Measurements from ENCODE around the gene CHRM1. TPM values are rescaled to one million over a fixed set of nuclear protein-coding genes. Genes with fewer than 3 reads are reported as not detected.
"Not testable (repeated sequence)": the region's sequence is repeated elsewhere in the genome, so short reads cannot be mapped to it uniquely, and the experiment has no call there.

The CHRM1 gene
- total RNA-seq, 1 experiment from 2014 or later, result not detected

- no peak overlapping the region for H3K27ac Mint-ChIP-seq (ENCODE audit: low read depth, unreplicated experiment)
- no TSS peak for BruUV-seq (replicated peaks)
- TF ChIP-seq CTCF (IDR thresholded peaks at IDR 0.05; ENCODE audit: unreplicated experiment), result no peak
- intact Hi-C loops (cut with micrococcal nuclease), result no loop called here
- no peak for DNase-seq (ENCODE audit: unreplicated experiment)
- peaks cover 35% of the 10 kb centered on the region for H3K27me3 Mint-ChIP-seq (ENCODE audit: insufficient read depth, unreplicated experiment)
- no peaks in the 10 kb centered on the region for H3K36me3 Mint-ChIP-seq (ENCODE audit: insufficient read depth, unreplicated experiment)
- H3K4me3 Mint-ChIP-seq (ENCODE audit: unreplicated experiment), result no peak overlapping the region
- ChIA-PET POLR2A (no interaction called here), CTCF (no interaction called here)
- H3K9me3 Mint-ChIP-seq (ENCODE audit: unreplicated experiment), result no peaks in the 10 kb centered on the region
- H3K4me1 Mint-ChIP-seq (ENCODE audit: insufficient read depth, unreplicated experiment), result peaks cover 6% of the 10 kb centered on the region
Observed at GRCh38 chr11:62953811-62954210, 32.6 kb upstream of the CHRM1 start.

- CTCF ChIA-PET, result interaction anchor here (2.8 to 3.2 kb wide), 2 partner anchors 42 to 75 kb away, joined by 11 to 18 read pairs; no protein-coding TSS in a partner anchor
- no TSS peak for BruUV-seq (replicated peaks)
- POLR2A ChIA-PET, result no interaction called here
- Mint-ChIP-seq H3K27me3 (ENCODE audit: insufficient read depth, unreplicated experiment) (peaks cover 40% of the 10 kb centered on the region), H3K36me3 (ENCODE audit: insufficient read depth, unreplicated experiment) (peaks cover 6% of the 10 kb centered on the region), H3K27ac (ENCODE audit: low read depth, unreplicated experiment) (no peak overlapping the region), H3K4me3 (ENCODE audit: unreplicated experiment) (no peak overlapping the region), H3K9me3 (ENCODE audit: unreplicated experiment) (peaks cover 8% of the 10 kb centered on the region), H3K4me1 (ENCODE audit: insufficient read depth, unreplicated experiment) (no peaks in the 10 kb centered on the region)
- no peak for DNase-seq (ENCODE audit: unreplicated experiment)
- no peak for TF ChIP-seq CTCF (IDR thresholded peaks at IDR 0.05; ENCODE audit: unreplicated experiment)
- intact Hi-C loops (cut with micrococcal nuclease), result no loop called here
Observed at GRCh38 chr11:62948765-62949320, 27.7 kb upstream of the CHRM1 start.

- H3K9me3 Mint-ChIP-seq (ENCODE audit: unreplicated experiment); POLR2A ChIA-PET; BruUV-seq (replicated peaks); H3K4me3 Mint-ChIP-seq (ENCODE audit: unreplicated experiment); DNase-seq (ENCODE audit: unreplicated experiment); H3K4me1 Mint-ChIP-seq (ENCODE audit: insufficient read depth, unreplicated experiment); intact Hi-C loops (cut with micrococcal nuclease); H3K27ac Mint-ChIP-seq (ENCODE audit: low read depth, unreplicated experiment); H3K36me3 Mint-ChIP-seq (ENCODE audit: insufficient read depth, unreplicated experiment): not testable (repeated sequence)
- peaks cover 33% of the 10 kb centered on the region for H3K27me3 Mint-ChIP-seq (ENCODE audit: insufficient read depth, unreplicated experiment)
- CTCF ChIA-PET, result interaction anchor here (1.4 to 3.2 kb wide), 2 partner anchors 39 to 40 kb away, joined by 9 to 18 read pairs; no protein-coding TSS in a partner anchor
Observed at GRCh38 chr11:62945538-62945937, 24.4 kb upstream of the CHRM1 start.

GRCh38 chr11:62937528-62937927 is 16.4 kb upstream of the CHRM1 start:
- DNase-seq (ENCODE audit: unreplicated experiment); POLR2A ChIA-PET; H3K4me1 Mint-ChIP-seq (ENCODE audit: insufficient read depth, unreplicated experiment); H3K36me3 Mint-ChIP-seq (ENCODE audit: insufficient read depth, unreplicated experiment); BruUV-seq (replicated peaks); H3K9me3 Mint-ChIP-seq (ENCODE audit: unreplicated experiment); H3K27me3 Mint-ChIP-seq (ENCODE audit: insufficient read depth, unreplicated experiment); H3K4me3 Mint-ChIP-seq (ENCODE audit: unreplicated experiment); H3K27ac Mint-ChIP-seq (ENCODE audit: low read depth, unreplicated experiment); intact Hi-C loops (cut with micrococcal nuclease): not testable (repeated sequence)
- CTCF ChIA-PET, result interaction anchor here (1.1 to 1.6 kb wide), 3 partner anchors 32 to 86 kb away, joined by 3 to 7 read pairs (median 4); no protein-coding TSS in a partner anchor

GRCh38 chr11:62934496-62934785 is 13.3 kb upstream of the CHRM1 start:
- no peak overlapping the region for H3K27ac Mint-ChIP-seq (ENCODE audit: low read depth, unreplicated experiment)
- ChIA-PET CTCF (no interaction called here), POLR2A (no interaction called here)
- no TSS peak for BruUV-seq (replicated peaks)
- DNase-seq (ENCODE audit: unreplicated experiment), result no peak
- H3K4me3 Mint-ChIP-seq (ENCODE audit: unreplicated experiment), result no peak overlapping the region
- no peak for TF ChIP-seq CTCF (IDR thresholded peaks at IDR 0.05; ENCODE audit: unreplicated experiment)
- intact Hi-C loops (cut with micrococcal nuclease), result no loop called here
- peaks cover 8% of the 10 kb centered on the region for H3K4me1 Mint-ChIP-seq (ENCODE audit: insufficient read depth, unreplicated experiment)
- no peaks in the 10 kb centered on the region for H3K36me3 Mint-ChIP-seq (ENCODE audit: insufficient read depth, unreplicated experiment)
- no peaks in the 10 kb centered on the region for H3K27me3 Mint-ChIP-seq (ENCODE audit: insufficient read depth, unreplicated experiment)
- peaks cover 10% of the 10 kb centered on the region for H3K9me3 Mint-ChIP-seq (ENCODE audit: unreplicated experiment)

Data from MCF 10A (cell line).